Measurements from ENCODE around the gene VSTM2L. TPM values are rescaled to one million over a fixed set of nuclear protein-coding genes. Genes with fewer than 3 reads are reported as not detected.
A peak's percentile ranks its signal among the peaks of the same experiment; 100 is the strongest.

VSTM2L gene
- total and polyA plus RNA-seq, 2 of the 13 experiments (the other 11 are each of a cell fraction or from before 2014, with no cell fraction given): not detected

DNA sequence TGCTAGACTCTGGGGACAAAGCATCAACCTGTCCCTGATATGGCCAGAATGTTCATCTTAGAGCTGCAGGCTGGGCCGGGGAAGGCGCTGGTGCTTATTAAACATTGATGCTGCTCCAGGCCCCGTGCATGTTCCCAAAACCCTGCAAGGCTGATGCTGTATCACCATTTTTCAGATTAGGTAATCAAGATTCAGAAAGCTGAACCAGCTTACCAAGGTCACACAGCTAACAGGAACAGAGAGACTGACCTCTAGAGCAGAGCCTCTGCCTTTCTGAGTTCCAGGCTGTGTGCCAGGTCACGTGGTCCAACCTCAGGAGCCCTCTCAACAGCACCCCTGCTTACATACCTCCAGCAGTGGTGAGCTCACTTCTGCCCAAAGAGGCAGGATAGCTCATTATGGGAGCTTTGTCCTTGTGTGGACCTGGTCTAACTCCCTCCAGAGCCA is 16.1 kb upstream of the VSTM2L start:
- Histone ChIP-seq H4K20me1 (ENCODE audit: insufficient read depth, low read length) (no peaks in the 10 kb centered on the region), H3K4me3 (replicated peaks in 1 of 3; ENCODE audit: insufficient read depth in 1 of 3, low read depth in 2 of 3, low read length in 3 of 3) (no peak overlapping the region), H3K9me3 (ENCODE audit: low read length) (no peaks in the 10 kb centered on the region), H3K36me3 (replicated peaks in 1 of 2; ENCODE audit: control insufficient read depth in 1 of 2, insufficient read depth in 2 of 2, low read length in 2 of 2) (no peaks in the 10 kb centered on the region), H3K9ac (ENCODE audit: insufficient read depth, low read depth, low read length) (no peak overlapping the region), H3K79me2 (ENCODE audit: insufficient read depth, low read length) (no peaks in the 10 kb centered on the region), H3K27me3 (ENCODE audit: control insufficient read depth in 1 of 2, insufficient read depth in 2 of 2, low read length in 2 of 2) (peaks cover 9 to 21% of the 10 kb centered on the region in 2 experiments), H3K4me2 (ENCODE audit: low read depth, low read length) (no peak overlapping the region), H3K4me1 (ENCODE audit: insufficient read depth, low read length) (peaks cover 47% of the 10 kb centered on the region), H2AFZ (ENCODE audit: low read length) (no peak overlapping the region), H3K27ac (ENCODE audit: extremely low read length, insufficient read depth, low read length) (no peak overlapping the region)
- intact Hi-C loops (cut with micrococcal nuclease; ENCODE audit: unreplicated experiment): no loop called here
- 39% methylated on average over 4 of the region's 4 CpGs for WGBS (ENCODE audit: low lambda C conversion rate)
- CTCF ChIA-PET (ENCODE audit: low intra/inter-chr PET ratio, low total read pairs): no interaction called here
- BruUV-seq (replicated peaks): no TSS peak
- FAIRE-seq (peak; percentile 98), DNase-seq (ENCODE audit: low spot score) (peak; percentile 79), ATAC-seq (peak; percentile 38)
- POLR2A ChIA-PET: no interaction called here
- in situ Hi-C loops (cut with HindIII; ENCODE audit: extremely low pct_ligation_motif_present, low pct_unique_long_range_greater_than_20kb): no loop called here
- TF ChIP-seq JARID2 (CRISPR knock-in tag; IDR thresholded peaks at IDR 0.05; ENCODE audit: insufficient replicate concordance): no peak
- TF ChIP-seq ZNF614 (CRISPR knock-in tag; IDR thresholded peaks at IDR 0.05; ENCODE audit: borderline replicate concordance): no peak
- TF ChIP-seq, protein P1, sequence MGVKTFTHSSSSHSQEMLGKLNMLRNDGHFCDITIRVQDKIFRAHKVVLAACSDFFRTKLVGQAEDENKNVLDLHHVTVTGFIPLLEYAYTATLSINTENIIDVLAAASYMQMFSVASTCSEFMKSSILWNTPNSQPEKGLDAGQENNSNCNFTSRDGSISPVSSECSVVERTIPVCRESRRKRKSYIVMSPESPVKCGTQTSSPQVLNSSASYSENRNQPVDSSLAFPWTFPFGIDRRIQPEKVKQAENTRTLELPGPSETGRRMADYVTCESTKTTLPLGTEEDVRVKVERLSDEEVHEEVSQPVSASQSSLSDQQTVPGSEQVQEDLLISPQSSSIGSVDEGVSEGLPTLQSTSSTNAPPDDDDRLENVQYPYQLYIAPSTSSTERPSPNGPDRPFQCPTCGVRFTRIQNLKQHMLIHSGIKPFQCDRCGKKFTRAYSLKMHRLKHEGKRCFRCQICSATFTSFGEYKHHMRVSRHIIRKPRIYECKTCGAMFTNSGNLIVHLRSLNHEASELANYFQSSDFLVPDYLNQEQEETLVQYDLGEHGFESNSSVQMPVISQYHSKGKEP (CRISPR knock-in tag; IDR thresholded peaks at IDR 0.05): no peak
- TF ChIP-seq MXI1 (IDR thresholded peaks at IDR 0.05; ENCODE audit: borderline replicate concordance, low read depth, low read length): no peak
- no peak for TF ChIP-seq HNF4G (IDR thresholded peaks at IDR 0.05; ENCODE audit: borderline replicate concordance, low read depth, low read length)
- TF ChIP-seq HNF4G (CRISPR knock-in tag; IDR thresholded peaks at IDR 0.05; ENCODE audit: borderline replicate concordance, low read depth): no peak
- no peak for TF ChIP-seq ZNF253 (CRISPR knock-in tag; IDR thresholded peaks at IDR 0.05; ENCODE audit: borderline replicate concordance)
- peak; percentile 68 for TF ChIP-seq CBX1 (IDR thresholded peaks at IDR 0.05; ENCODE audit: low read depth)
- TF ChIP-seq, protein P2, sequence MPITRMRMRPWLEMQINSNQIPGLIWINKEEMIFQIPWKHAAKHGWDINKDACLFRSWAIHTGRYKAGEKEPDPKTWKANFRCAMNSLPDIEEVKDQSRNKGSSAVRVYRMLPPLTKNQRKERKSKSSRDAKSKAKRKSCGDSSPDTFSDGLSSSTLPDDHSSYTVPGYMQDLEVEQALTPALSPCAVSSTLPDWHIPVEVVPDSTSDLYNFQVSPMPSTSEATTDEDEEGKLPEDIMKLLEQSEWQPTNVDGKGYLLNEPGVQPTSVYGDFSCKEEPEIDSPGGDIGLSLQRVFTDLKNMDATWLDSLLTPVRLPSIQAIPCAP (CRISPR knock-in tag; IDR thresholded peaks at IDR 0.05; ENCODE audit: low read depth): no peak
- TF ChIP-seq, protein P3, sequence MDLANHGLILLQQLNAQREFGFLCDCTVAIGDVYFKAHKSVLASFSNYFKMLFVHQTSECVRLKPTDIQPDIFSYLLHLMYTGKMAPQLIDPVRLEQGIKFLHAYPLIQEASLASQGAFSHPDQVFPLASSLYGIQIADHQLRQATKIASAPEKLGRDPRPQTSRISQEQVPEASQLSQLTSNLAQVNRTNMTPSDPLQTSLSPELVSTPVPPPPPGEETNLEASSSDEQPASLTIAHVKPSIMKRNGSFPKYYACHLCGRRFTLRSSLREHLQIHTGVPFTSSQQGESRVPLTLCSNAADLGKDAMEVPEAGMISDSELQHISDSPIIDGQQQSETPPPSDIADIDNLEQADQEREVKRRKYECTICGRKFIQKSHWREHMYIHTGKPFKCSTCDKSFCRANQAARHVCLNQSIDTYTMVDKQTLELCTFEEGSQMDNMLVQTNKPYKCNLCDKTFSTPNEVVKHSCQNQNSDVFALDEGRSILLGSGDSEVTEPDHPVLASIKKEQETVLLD (CRISPR knock-in tag; IDR thresholded peaks at IDR 0.05; ENCODE audit: low read depth): no peak
- TF ChIP-seq TBX2 (CRISPR knock-in tag; IDR thresholded peaks at IDR 0.05; ENCODE audit: borderline replicate concordance): peak; percentile 33; the same call in 1 of the 2 replicates
- TF ChIP-seq, protein P4, sequence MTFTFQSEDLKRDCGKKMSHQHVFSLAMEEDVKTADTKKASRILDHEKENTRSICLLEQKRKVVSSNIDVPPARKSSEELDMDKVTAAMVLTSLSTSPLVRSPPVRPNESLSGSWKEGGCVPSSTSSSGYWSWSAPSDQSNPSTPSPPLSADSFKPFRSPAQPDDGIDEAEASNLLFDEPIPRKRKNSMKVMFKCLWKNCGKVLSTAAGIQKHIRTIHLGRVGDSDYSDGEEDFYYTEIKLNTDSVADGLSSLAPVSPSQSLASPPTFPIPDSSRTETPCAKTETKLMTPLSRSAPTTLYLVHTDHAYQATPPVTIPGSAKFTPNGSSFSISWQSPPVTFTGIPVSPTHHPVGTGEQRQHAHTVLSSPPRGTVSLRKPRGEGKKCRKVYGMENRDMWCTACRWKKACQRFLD (CRISPR knock-in tag; IDR thresholded peaks at IDR 0.05; ENCODE audit: borderline replicate concordance): no peak
- TF ChIP-seq AGO1 (IDR thresholded peaks at IDR 0.05; ENCODE audit: low read depth, low read length, poor library complexity, severe bottlenecking): no peak
- TF ChIP-seq AGO2 (optimal IDR thresholded peaks at IDR 0.05; ENCODE audit: low read depth, low read length): no peak
- TF ChIP-seq ZNF292 (CRISPR knock-in tag; IDR thresholded peaks at IDR 0.05; ENCODE audit: borderline replicate concordance, low read depth): no peak
- TF ChIP-seq ZNF761 (CRISPR knock-in tag; conservative IDR thresholded peaks at IDR 0.05): no peak
- TF ChIP-seq FOXA3 (CRISPR knock-in tag; IDR thresholded peaks at IDR 0.05): peak; percentile 38; the same call in 1 of the 2 replicates
- no peak for TF ChIP-seq SRSF4 (IDR thresholded peaks at IDR 0.05; ENCODE audit: low read depth, low read length, poor library complexity, severe bottlenecking)

All from HepG2 (cell line).